ENCODE data around the gene PAPPA. TPM values are rescaled to one million over a fixed set of nuclear protein-coding genes. Genes with fewer than 3 reads are reported as not detected.

PAPPA gene
- total RNA-seq, 1 experiment from 2014 or later = 0.17 TPM

DNA sequence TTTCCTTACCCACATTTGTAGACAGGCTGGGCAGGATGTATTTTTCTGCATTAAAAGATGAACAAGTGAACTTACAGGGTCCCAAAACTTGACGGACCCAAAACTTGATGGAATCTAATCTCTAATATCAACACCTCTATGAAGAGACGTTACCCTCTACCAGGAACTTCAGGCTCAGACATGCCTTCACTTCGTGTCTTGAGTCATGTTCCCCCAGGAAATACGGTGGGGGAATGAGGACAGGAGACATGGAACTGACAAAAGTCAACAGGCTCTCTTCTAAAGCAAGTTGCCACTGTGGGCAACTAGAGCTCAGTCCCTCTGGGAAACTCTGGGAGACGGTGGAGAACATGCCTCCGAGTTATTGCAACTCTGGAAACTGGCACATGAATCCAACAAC lies 196.1 kb downstream of the PAPPA start:
- Histone ChIP-seq H4K5ac (ENCODE audit: insufficient read length, low read depth, low read length) (no peak overlapping the region), H2BK5ac (ENCODE audit: insufficient read length, low read length) (no peak overlapping the region), H3K27me3 (ENCODE audit: insufficient read depth, low read length) (no peaks in the 10 kb centered on the region), H4K91ac (ENCODE audit: insufficient read length, low read depth, low read length) (no peak overlapping the region), H3K18ac (ENCODE audit: insufficient read length, low read depth, low read length) (no peak overlapping the region), H4K8ac (replicated peaks; ENCODE audit: insufficient read length, low read depth, low read length) (no peak overlapping the region), H2AK5ac (ENCODE audit: insufficient read length, low read length) (no peak overlapping the region), H2BK12ac (ENCODE audit: insufficient read length, low read depth, low read length) (no peak overlapping the region), H2AFZ (ENCODE audit: low read length) (no peak overlapping the region), H3K4ac (ENCODE audit: low read depth, low read length) (no peak overlapping the region), H3K79me1 (ENCODE audit: insufficient read depth, low read depth, low read length, poor library complexity, severe bottlenecking) (no peaks in the 10 kb centered on the region), H3K23ac (ENCODE audit: insufficient read length, low read depth, low read length) (no peak overlapping the region), H3K27ac (ENCODE audit: insufficient read length, low read depth, low read length) (no peak overlapping the region), H3K56ac (ENCODE audit: insufficient read length, low read depth, low read length) (no peak overlapping the region), H3K23me2 (ENCODE audit: insufficient read length, low read depth, low read length, poor library complexity, severe bottlenecking) (no peaks in the 10 kb centered on the region), H2BK15ac (ENCODE audit: low read depth, low read length) (no peak overlapping the region), H3K79me2 (ENCODE audit: insufficient read depth, low read length) (no peaks in the 10 kb centered on the region), H2BK120ac (ENCODE audit: low read depth, low read length, poor library complexity, severe bottlenecking) (no peak overlapping the region), H3K4me1 (ENCODE audit: insufficient read depth, low read length) (no peaks in the 10 kb centered on the region), H3K14ac (ENCODE audit: insufficient read depth, low read length) (no peak overlapping the region), H3K9me3 (ENCODE audit: control insufficient read depth, low read depth, low read length) (no peaks in the 10 kb centered on the region), H3T11ph (ENCODE audit: low read length) (no peak overlapping the region), H4K20me1 (ENCODE audit: control insufficient read depth, insufficient read depth, insufficient read length) (no peaks in the 10 kb centered on the region), H3K9ac (ENCODE audit: extremely low read depth, insufficient read length, low read length) (no peak overlapping the region), H2BK20ac (ENCODE audit: low read depth, low read length, poor library complexity, severe bottlenecking) (no peak overlapping the region), H3K4me2 (ENCODE audit: insufficient read depth, insufficient read length, low read length) (no peak overlapping the region)
- TF ChIP-seq, protein P1, sequence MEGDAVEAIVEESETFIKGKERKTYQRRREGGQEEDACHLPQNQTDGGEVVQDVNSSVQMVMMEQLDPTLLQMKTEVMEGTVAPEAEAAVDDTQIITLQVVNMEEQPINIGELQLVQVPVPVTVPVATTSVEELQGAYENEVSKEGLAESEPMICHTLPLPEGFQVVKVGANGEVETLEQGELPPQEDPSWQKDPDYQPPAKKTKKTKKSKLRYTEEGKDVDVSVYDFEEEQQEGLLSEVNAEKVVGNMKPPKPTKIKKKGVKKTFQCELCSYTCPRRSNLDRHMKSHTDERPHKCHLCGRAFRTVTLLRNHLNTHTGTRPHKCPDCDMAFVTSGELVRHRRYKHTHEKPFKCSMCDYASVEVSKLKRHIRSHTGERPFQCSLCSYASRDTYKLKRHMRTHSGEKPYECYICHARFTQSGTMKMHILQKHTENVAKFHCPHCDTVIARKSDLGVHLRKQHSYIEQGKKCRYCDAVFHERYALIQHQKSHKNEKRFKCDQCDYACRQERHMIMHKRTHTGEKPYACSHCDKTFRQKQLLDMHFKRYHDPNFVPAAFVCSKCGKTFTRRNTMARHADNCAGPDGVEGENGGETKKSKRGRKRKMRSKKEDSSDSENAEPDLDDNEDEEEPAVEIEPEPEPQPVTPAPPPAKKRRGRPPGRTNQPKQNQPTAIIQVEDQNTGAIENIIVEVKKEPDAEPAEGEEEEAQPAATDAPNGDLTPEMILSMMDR (conservative IDR thresholded peaks at IDR 0.05) = no peak
- H3K4me1 Mint-ChIP-seq = peaks cover 2 to 3% of the 10 kb centered on the region in 2 experiments; a peak in 3 of 4 replicates
- WGBS (ENCODE audit: extremely low coverage, insufficient read length, low lambda C conversion rate) = no CpG with 5 or more reads among the region's 6 CpGs
- no peak for DNase-seq
- no peaks in the 10 kb centered on the region for H3K9me3 Mint-ChIP-seq
- H3K27ac Mint-ChIP-seq = no peak overlapping the region
- H3K36me3 Mint-ChIP-seq (ENCODE audit: insufficient read depth in 1 of 3, low read depth in 3 of 3) = no peaks in the 10 kb centered on the region
- H3K4me3 Mint-ChIP-seq = no peak overlapping the region
- H3K27me3 Mint-ChIP-seq (ENCODE audit: low read depth) = peaks cover 34% of the 10 kb centered on the region

Data from H9 (cell line).